Left ventricle myocardium inferior (tissue), 1 donor: ENCODE results near the gene LRRC43. TPM values are rescaled to one million over a fixed set of nuclear protein-coding genes. Genes with fewer than 3 reads are reported as not detected.

Experiments used
- DNase-seq: peaks from one replicate; pipeline ENCODE4 v3.0.0-alpha.2; 2020
- H3K27ac ChIP-seq: fragments of 200-600 bp; replicated peaks from 2 replicates; pipeline ENCODE4 v1.8.0; 2021
- H3K27me3 ChIP-seq: fragments of 200-600 bp; 2 replicates; pipeline ENCODE4 v1.8.0; 2021; ENCODE audit warnings: low read depth
- H3K36me3 ChIP-seq: fragments of 200-600 bp; 2 replicates; pipeline ENCODE4 v1.8.0; 2021
- H3K4me1 ChIP-seq: fragments of 200-600 bp; 2 replicates; pipeline ENCODE4 v1.8.0; 2021
- H3K4me3 ChIP-seq: fragments of 200-600 bp; 2 replicates; pipeline ENCODE4 v1.8.0; 2021; ENCODE audit warnings: mild to moderate bottlenecking, moderate library complexity
- H3K9me3 ChIP-seq: fragments of 200-600 bp; replicated peaks from 2 replicates; pipeline ENCODE4 v1.8.0; 2021
- intact Hi-C: fragments of 100-400 bp; cut with micrococcal nuclease; formaldehyde crosslinking; loops from one replicate; pipeline ENCODE4 v1.11.0; 2022
- total RNA-seq: library from RNA; stranded (reverse); fragmentation: NEBNext Ultra II Directional; extraction: Animal tissue kit (Norgen Biotek cat#: 25700); gene quantifications from one replicate; pipeline ENCODE4 v1.2.1, GENCODE V29; 2021
- TF ChIP-seq, protein P1 (sequence below): fragments of 200-600 bp; IDR thresholded peaks from 2 replicates; pipeline ENCODE4 v1.8.0; 2021; ENCODE audit warnings: antibody characterized with exemption, mild to moderate bottlenecking, borderline replicate concordance
- donor health status: DM: no; HTN: yes; CAD: no; lungs with severe emphysema.

The LRRC43 gene
- total RNA-seq, 1 donor from 2014 or later: 0.74 TPM

DNA sequence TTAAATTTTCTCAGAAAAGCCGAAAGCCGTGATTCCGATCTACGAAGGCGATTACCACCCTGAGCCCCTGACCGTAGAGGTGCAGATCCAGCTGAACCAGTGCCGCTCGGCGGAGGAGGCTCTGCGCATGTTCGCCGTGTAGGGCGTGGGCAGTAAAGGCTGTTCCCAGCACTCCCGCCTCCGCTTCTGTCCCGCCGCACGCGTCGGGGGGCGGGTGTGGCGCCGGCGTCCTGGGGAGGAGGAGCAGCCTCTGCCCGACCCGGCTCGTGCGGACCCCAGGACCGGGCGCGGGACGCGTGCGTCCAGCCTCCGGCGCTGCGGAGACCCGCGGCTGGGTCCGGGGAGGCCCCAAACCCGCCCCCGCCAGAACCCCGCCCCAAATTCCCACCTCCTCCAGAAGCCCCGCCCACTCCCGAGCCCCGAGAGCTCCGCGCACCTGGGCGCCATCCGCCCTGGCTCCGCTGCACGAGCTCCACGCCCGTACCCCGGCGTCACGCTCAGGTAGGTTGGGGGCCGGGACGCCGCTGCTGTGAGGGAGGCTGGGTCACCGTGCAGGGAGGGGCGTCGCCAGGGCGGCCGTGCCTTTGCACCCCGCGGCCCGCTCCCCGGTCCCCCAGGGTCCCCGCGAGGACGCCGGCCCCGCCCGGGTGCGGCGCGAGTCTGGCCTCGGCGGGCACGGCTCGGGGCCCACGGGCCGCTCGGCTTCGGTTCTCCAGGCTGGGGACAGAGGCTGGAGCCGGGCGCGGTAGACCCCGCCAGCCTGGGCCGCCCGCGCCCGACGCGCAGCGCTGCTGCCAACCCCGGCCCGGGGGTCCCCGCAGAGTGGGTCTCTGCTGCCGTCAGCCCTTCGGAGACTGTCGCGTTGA is 20.6 kb downstream of the LRRC43 start, which contains the start of gene B3GNT4:
TSS of gene B3GNT4 (plus strand) at position 409 of the 866 bp plus-strand sequence. CDS start 910 bp downstream, outside the sequence.
- Histone ChIP-seq H3K4me3 (peak within 1 kb of the TSS; percentile 76), H3K27me3 (peaks cover 69% of the 10 kb centered on the region), H3K36me3 (peaks cover 21% of the 10 kb centered on the region), H3K27ac (no peak within 1 kb of the TSS), H3K9me3 (no peaks in the 10 kb centered on the region), H3K4me1 (peaks cover 20% of the 10 kb centered on the region)
- TF ChIP-seq, protein P1, sequence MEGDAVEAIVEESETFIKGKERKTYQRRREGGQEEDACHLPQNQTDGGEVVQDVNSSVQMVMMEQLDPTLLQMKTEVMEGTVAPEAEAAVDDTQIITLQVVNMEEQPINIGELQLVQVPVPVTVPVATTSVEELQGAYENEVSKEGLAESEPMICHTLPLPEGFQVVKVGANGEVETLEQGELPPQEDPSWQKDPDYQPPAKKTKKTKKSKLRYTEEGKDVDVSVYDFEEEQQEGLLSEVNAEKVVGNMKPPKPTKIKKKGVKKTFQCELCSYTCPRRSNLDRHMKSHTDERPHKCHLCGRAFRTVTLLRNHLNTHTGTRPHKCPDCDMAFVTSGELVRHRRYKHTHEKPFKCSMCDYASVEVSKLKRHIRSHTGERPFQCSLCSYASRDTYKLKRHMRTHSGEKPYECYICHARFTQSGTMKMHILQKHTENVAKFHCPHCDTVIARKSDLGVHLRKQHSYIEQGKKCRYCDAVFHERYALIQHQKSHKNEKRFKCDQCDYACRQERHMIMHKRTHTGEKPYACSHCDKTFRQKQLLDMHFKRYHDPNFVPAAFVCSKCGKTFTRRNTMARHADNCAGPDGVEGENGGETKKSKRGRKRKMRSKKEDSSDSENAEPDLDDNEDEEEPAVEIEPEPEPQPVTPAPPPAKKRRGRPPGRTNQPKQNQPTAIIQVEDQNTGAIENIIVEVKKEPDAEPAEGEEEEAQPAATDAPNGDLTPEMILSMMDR: no peak
- intact Hi-C loops: no loop called here
- peak; percentile 51 for DNase-seq

DNA sequence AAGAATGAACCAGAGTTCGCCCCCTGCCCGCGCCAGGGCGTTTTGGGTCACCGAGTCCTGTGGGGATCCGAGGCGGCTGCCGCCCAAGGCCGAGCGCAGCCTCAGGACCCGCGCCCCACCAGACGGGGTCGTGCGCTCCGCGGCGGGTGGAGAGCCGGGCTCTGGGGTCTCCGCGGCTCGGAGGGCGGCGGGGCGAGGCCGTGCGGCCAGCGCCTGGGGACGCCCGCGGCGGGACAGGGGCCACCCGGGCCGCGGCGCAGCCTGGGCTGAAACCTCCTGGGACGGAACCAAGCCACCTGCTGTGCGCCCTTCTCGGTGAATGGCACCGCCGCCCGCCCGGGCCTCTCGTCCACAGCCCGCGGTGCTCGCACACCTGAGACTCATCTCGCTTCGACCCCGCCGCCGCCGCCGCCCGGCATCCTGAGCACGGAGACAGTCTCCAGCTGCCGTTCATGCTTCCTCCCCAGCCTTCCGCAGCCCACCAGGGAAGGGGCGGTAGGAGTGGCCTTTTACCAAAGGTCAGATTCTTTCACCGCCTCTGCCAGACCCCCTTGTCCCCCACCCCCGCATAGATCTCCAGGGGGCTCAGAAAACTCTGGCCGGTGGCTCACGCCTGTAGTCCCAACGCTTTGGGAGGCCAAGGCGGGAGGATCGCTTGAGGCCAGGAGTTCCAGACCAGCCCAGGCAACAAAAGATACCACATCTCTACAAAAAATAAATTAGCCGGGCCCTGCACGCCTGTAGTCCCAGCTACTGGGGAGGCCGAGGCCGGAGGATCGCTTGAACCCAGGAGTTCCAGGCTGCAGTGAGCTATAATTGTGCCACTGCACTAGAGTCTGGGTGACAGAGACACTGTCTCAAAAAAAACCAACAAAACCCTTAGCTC is 21.5 kb downstream of the LRRC43 start:
- Histone ChIP-seq H3K4me1 (peaks cover 20% of the 10 kb centered on the region), H3K9me3 (no peaks in the 10 kb centered on the region), H3K4me3 (peak overlapping the region; percentile 76), H3K27ac (no peak overlapping the region), H3K27me3 (peaks cover 61% of the 10 kb centered on the region), H3K36me3 (peaks cover 30% of the 10 kb centered on the region)
- intact Hi-C loops: no loop called here
- DNase-seq: no peak
- TF ChIP-seq, protein P1: no peak

DNA sequence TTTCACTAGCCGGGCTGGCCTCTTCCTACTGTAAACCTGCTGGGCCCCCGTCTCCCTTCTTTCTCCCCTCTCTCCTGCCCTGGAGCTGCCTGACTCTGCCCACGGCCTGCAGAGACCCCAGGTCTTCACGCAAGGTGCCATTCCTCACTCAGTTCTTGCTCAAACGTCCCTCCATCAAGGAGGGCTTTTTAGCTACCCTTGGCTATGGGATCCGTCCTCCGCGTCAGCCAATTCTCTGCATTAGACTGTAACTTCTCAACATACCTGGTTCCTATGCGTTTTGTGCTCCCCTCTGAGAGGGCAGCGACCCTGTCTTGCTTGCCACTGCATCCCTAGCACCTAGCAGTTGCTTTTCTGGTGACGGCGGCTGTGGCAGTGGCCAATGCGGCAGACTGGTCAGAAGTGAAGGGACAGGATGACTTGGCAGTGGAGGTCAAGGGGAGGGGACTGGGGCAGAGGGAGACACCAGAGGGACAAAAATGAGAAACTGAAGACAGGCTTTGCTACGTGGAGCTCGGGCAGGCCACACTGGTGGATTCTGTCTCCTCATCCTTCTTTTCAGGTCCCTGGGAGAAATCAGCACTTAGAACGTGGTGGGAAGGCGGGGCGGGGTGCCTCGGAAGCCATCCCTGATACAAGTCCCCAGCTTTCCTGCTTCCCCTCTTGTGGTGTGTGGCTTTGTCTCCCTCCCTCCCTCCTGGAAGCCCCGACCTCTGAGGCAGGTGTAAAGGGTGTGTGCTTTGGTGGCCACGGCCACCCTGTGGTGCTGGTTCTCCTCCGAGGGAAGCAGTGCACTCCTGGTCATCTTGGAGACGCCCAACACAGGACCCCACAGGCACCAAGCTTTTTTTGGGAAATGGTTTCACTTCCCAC is 22.4 kb downstream of the LRRC43 start:
- Histone ChIP-seq H3K27ac (no peak overlapping the region), H3K4me1 (peaks cover 20% of the 10 kb centered on the region), H3K4me3 (no peak overlapping the region), H3K9me3 (no peaks in the 10 kb centered on the region), H3K36me3 (peaks cover 39% of the 10 kb centered on the region), H3K27me3 (peaks cover 52% of the 10 kb centered on the region)
- DNase-seq: no peak
- intact Hi-C loops: no loop called here
- TF ChIP-seq, protein P1: no peak

DNA sequence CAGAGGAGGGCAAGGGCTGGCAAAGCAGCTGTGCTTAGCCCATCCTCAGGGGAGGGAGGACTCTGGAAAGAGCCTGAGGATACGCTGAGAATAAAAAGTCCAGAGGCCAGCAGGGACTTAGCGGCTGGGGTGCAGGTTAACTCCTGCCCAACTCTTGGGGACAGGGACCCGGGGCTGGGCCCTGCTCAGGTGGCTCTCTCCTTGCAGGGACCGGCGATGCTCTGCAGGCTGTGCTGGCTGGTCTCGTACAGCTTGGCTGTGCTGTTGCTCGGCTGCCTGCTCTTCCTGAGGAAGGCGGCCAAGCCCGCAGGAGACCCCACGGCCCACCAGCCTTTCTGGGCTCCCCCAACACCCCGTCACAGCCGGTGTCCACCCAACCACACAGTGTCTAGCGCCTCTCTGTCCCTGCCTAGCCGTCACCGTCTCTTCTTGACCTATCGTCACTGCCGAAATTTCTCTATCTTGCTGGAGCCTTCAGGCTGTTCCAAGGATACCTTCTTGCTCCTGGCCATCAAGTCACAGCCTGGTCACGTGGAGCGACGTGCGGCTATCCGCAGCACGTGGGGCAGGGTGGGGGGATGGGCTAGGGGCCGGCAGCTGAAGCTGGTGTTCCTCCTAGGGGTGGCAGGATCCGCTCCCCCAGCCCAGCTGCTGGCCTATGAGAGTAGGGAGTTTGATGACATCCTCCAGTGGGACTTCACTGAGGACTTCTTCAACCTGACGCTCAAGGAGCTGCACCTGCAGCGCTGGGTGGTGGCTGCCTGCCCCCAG is 23.4 kb downstream of the LRRC43 start:
- peaks cover 42% of the 10 kb centered on the region for H3K27me3 ChIP-seq
- no peak overlapping the region for H3K4me3 ChIP-seq
- peaks cover 49% of the 10 kb centered on the region for H3K36me3 ChIP-seq
- intact Hi-C loops: no loop called here
- H3K4me1 ChIP-seq: peaks cover 20% of the 10 kb centered on the region
- no peak overlapping the region for H3K27ac ChIP-seq
- TF ChIP-seq, protein P1: no peak
- H3K9me3 ChIP-seq: no peaks in the 10 kb centered on the region
- DNase-seq: no peak
